NCI-H2029 treated with DMSO at 0.1 percent for 48 hours (cell line): Measurements from ENCODE around the gene MIGA1.

Experiments used
- DNase-seq: peaks from one replicate; lab custom pipeline; 2025; lab: John Stamatoyannopoulos, UW

Gene MIGA1

GRCh38 chr1:77847621-77848080 is 68.2 kb downstream of the MIGA1 start:
- DNase-seq, result no peak

GRCh38 chr1:77850082-77850481 is 70.6 kb downstream of the MIGA1 start:
- DNase-seq, result no peak

DNA sequence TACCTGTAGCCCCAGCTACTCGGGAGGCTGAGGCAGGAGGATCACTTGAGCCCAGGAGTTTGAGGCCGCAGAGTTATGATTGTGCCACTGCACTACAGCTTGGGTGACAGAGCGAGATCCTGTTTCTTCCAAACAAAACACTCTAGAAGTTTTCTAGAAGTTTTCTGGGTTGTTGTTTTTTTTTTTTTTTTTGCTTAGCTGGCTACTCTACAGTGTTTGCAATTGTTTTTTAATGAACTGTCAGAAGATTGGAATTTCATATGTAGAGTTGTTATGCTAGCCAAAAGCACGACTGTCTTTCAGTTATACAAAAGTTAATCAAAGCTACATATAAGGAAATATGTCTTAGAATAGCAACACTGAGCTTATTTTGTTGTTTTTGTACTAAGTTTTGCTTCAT is 78.1 kb downstream of the MIGA1 start:
- no peak for DNase-seq

GRCh38 chr1:77858725-77859124 is 79.3 kb downstream of the MIGA1 start:
- DNase-seq, result no peak

GRCh38 chr1:77859248-77859647 is 79.8 kb downstream of the MIGA1 start:
- DNase-seq, result no peak

DNA sequence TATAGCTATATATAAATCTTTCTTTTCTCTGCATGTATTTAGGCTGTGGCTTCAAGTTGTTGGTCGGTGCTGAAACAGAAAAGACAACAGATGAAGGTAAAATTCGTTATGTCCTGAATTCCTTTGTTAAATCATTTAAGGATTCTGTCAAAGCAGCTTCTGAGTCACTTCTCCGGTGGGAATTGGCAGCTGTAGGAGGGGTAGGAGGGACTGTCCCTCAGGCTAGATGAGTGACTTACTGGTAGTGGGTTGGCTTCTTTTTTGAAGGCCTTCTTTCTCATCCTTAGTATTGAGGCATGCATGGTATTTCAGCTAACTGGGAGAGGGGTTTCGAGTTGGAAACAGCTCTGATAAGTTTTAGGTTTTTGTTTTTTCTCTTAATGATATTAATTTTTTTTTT is 86.8 kb downstream of the MIGA1 start:
- DNase-seq, result no peak

GRCh38 chr1:77872645-77873044 is 93.2 kb downstream of the MIGA1 start:
- DNase-seq, result no peak

DNA sequence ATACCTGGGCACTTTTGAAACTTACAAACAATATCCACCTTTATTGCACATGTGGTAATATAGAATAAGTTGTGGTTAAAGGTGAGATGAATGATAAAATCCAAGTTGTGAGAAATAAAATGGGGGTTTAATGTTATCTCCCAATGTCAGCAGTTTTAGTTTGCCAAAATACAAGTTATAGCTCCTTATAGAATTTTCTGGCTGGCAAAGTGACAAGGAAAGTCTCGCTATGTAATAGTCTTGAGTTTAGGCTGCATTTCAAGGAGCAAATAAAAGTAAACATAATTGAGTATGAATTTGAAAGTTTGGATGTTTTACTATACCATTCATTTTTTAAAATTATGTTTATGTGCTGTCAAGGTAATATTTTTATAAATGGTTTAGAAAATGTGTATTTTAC is 94.0 kb downstream of the MIGA1 start:
- no peak for DNase-seq

DNA sequence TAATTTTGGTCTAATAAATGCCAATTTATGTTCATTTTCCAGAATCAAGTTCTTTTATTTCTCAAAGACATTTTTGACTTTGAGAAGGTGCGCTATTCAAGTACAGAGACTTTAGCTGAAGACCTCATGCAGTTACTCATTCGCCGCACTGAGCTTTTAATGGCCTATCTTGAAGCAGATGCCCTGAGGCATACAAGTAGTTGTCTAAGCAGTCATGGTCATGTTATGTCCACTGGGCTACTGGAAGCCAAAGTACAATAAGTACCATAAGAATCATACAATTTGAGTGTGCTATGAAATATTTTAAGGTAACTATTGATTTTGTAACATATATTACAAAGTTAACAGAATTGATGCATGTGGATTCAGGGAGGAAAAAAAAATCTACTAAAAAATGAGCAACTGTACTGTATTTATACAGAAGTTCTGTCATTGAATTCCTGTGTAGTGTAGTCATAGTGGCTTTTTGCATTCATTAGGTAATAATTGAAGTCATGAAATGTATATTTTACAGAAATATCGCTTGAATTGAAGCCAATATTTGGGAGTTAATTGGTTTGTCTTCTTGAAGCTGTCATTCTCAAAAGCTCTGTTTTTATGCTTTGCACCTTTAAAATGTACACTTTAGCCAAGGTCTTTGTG is 95.5 kb downstream of the MIGA1 start:
- no peak for DNase-seq

DNA sequence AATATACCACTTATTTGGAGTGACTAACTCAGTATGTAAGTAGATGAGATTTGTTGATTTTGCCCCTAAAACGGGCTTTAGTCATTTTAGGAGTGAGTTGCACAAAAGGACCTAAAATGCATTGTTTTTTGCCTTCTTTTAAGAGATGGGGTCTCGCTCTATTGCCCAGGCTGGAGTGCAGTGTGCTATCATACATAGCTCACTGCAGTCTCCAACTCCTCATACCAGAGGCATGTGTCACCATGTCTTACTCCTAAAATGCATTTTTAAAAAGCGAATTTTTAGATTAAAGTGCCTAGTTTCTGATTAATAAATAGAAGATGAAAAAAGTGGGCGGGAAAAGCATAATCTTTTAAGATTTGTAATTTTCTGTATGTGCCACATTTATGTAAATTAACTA is 97.4 kb downstream of the MIGA1 start:
- DNase-seq, result no peak

GRCh38 chr1:77881061-77881460 is 101.6 kb downstream of the MIGA1 start:
- no peak for DNase-seq

DNA sequence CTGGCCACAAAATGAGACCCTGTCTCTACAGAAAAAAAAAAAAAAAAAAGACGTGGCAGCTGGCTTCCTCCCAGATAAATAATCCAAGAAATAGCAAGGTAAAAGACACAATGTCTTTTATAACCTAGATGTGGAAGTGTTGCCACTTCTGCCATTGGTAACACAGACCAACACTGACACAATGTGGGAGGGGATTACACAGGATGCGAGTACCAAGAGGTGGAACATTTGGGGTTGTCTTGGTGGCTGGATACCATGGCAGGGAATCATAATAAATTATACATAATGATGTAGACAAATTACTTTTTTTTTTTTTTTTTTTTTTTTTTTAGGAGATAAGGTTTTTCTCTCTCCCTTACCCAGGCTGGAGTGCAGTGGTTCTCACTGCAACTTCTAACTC is 103.0 kb downstream of the MIGA1 start:
- no peak for DNase-seq

- DNase-seq, result no peak
Observed at GRCh38 chr1:77888081-77888780, 108.8 kb downstream of the MIGA1 start, which contains the start of gene NEXN. Gene NEXN (plus strand): TSS chr1:77888624. CDS start chr1:77916107, 27,483 bp downstream.

GRCh38 chr1:77888781-77889642 is 109.6 kb downstream of the MIGA1 start:
- DNase-seq, result no peak

- no peak for DNase-seq
Observed at GRCh38 chr1:77889671-77890070, 110.2 kb downstream of the MIGA1 start.

- DNase-seq, result no peak
Observed at GRCh38 chr1:77891200-77891599, 111.8 kb downstream of the MIGA1 start.

DNA sequence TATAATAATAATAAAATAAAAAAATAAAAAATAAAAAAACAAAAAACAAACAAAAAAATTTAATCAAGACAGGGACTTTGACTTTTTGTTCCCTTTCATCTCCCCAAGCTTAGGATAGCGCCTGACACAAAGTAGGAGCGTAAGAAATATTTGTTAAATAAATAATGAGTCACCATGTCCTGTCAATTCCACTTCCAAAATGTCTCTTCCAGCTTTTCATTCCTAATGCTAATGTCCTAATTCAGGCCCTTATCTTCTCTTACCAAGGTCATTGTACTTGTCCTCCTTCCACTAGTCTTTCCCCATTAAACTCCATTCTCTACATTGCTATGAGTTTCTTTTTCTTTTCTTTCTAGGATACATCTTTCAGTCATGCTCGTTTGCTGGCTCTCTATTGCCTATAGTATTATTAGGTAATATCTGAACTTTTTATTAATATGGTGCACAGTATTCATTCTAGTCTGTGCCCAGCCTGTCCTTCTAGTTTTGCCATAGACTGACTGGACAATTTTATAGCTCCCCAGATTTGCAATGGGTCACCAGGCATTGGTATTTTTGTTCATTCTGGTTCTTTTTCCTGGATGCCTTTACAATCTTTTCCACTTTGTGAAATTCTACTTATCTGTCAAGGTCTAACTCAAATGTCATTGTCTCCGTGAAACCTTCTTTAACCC is 120.3 kb downstream of the MIGA1 start:
- no peak for DNase-seq

DNA sequence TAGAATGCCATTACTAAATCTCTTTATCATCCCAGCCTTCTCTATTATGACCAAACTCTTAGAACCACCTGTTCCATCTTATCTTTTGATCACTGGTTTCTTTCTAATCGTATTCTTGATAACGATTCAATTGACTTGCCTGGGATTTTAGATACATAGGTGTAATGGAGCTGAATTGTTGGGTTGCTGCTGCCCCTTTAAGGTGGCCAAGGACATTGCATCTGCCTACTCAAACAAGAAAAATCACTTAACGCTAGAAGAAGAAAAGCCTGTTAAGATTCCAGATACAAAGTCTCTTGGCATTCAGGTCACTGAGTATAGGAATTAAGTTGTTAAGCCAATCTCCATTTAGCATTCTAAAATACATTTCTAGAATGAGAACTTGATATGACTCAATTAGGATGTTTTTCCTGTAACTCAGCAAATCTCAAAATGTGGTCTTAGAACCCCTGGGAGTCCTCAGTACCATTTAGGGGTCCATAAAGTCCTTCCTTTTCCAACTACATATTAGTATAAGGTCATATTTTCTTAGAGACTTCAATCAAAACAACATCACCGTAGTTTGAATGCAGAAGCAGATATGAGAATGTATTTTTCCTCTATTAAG is 121.3 kb downstream of the MIGA1 start:
- DNase-seq, result peak; percentile 17

DNA sequence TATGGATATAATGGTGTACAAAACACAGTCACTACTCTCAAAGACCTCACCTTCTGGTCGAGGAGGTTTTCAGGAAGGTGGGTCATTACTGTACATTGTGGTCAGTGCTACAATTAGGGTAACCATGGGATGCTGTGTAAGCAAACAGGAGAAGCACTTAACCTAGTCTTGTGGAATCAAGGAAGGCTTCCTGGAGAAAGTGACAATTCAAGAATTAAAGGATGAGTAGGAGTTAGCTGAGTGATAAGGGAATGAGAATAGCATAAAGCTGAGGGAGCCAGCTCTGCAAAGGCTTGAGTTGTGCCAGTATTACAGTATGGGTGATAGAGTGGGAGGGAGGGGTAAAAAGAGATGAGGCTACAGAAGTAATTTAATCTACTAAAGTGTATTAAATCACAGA is 126.2 kb downstream of the MIGA1 start:
- DNase-seq, result no peak

GRCh38 chr1:77906019-77906545 is 126.6 kb downstream of the MIGA1 start:
- no peak for DNase-seq

DNA sequence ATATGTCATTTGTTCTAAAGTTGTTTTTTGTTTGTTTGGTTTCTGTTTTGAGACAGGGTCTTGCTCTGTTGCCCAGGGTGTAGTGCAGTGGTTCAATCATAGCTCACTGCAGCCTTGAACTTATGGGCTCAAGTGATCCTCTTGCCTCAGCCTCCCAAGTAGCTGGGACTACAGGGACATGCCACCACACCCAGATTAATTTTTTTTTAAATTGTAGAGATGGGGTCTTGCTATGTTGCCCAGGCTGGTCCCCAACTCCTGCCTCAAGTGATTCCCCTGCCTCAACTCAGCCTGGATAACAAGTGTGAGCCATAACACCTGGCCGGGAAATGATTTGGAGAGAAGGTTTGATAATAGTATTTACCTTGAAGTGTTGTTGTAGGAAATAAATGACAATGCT is 127.2 kb downstream of the MIGA1 start:
- no peak for DNase-seq

GRCh38 chr1:77910116-77910515 is 130.7 kb downstream of the MIGA1 start:
- no peak for DNase-seq
